SIG-M5 (cell line): ENCODE results near the gene EPN2.
"Not testable (repeated sequence)": the region's sequence is repeated elsewhere in the genome, so short reads cannot be mapped to it uniquely, and the experiment has no call there.

Experiments used
- DNase-seq: peaks from one replicate; lab custom pipeline; 2025; lab: John Stamatoyannopoulos, UW

EPN2 gene

GRCh38 chr17:19268611-19269010 lies 31.4 kb downstream of the EPN2 start:
- no peak for DNase-seq

- no peak for DNase-seq
Observed at GRCh38 chr17:19269106-19269505, 31.9 kb downstream of the EPN2 start.

GRCh38 chr17:19269641-19270040 lies 32.5 kb downstream of the EPN2 start:
- no peak for DNase-seq

GRCh38 chr17:19270347-19270703 lies 33.2 kb downstream of the EPN2 start:
- no peak for DNase-seq

GRCh38 chr17:19270704-19271611 lies 33.8 kb downstream of the EPN2 start:
- DNase-seq: no peak

- no peak for DNase-seq
Observed at GRCh38 chr17:19271780-19272357, 34.7 kb downstream of the EPN2 start.

GRCh38 chr17:19273731-19274130 lies 36.6 kb downstream of the EPN2 start:
- no peak for DNase-seq

- no peak for DNase-seq
Observed at GRCh38 chr17:19274893-19275292, 37.7 kb downstream of the EPN2 start.

- no peak for DNase-seq
Observed at GRCh38 chr17:19275457-19276127, 38.4 kb downstream of the EPN2 start.

- not testable (repeated sequence) for DNase-seq
Observed at GRCh38 chr17:19278284-19278683, 41.1 kb downstream of the EPN2 start.

- DNase-seq: no peak
Observed at GRCh38 chr17:19278729-19279128, 41.6 kb downstream of the EPN2 start.

GRCh38 chr17:19281161-19281560 lies 44.0 kb downstream of the EPN2 start:
- DNase-seq: no peak

- DNase-seq: no peak
Observed at GRCh38 chr17:19284005-19284959, 47.1 kb downstream of the EPN2 start.

GRCh38 chr17:19285213-19285900 lies 48.2 kb downstream of the EPN2 start:
- DNase-seq: no peak

- no peak for DNase-seq
Observed at GRCh38 chr17:19286751-19287341, 49.7 kb downstream of the EPN2 start.

- no peak for DNase-seq
Observed at GRCh38 chr17:19287651-19288050, 50.5 kb downstream of the EPN2 start.

GRCh38 chr17:19288453-19288852 lies 51.3 kb downstream of the EPN2 start:
- DNase-seq: no peak

GRCh38 chr17:19290066-19290705 lies 53.0 kb downstream of the EPN2 start:
- no peak for DNase-seq

- no peak for DNase-seq
Observed at GRCh38 chr17:19291646-19292376, 54.6 kb downstream of the EPN2 start.

- no peak for DNase-seq
Observed at GRCh38 chr17:19292377-19292711, 55.2 kb downstream of the EPN2 start.
